RKO (cell line): ENCODE data around the gene GRID1.

ENCODE experiments used
- DNase-seq: peaks from one replicate; pipeline ENCODE4 v3.0.0-alpha.2; 2016; ENCODE audit warnings: low spot score

Gene GRID1

GRCh38 chr10:86209726-86210125 is 156.9 kb downstream of the GRID1 start:
- no peak for DNase-seq

GRCh38 chr10:86207226-86207625 is 159.4 kb downstream of the GRID1 start:
- no peak for DNase-seq

GRCh38 chr10:86206240-86206579 is 160.4 kb downstream of the GRID1 start:
- DNase-seq: no peak

- no peak for DNase-seq
These were observed 161.0 kb downstream of the GRID1 start for GRCh38 chr10:86205306-86206239.

- no peak for DNase-seq
These were observed 161.9 kb downstream of the GRID1 start for GRCh38 chr10:86204421-86205305.

GRCh38 chr10:86203162-86203905 is 163.3 kb downstream of the GRID1 start:
- peak; percentile 42 for DNase-seq

GRCh38 chr10:86202226-86202735 is 164.3 kb downstream of the GRID1 start:
- no peak for DNase-seq

GRCh38 chr10:86200867-86201266 is 165.7 kb downstream of the GRID1 start:
- no peak for DNase-seq

GRCh38 chr10:86200269-86200668 is 166.3 kb downstream of the GRID1 start:
- no peak for DNase-seq

GRCh38 chr10:86199041-86199440 is 167.6 kb downstream of the GRID1 start:
- DNase-seq: no peak

GRCh38 chr10:86198271-86198670 is 168.3 kb downstream of the GRID1 start:
- DNase-seq: no peak

GRCh38 chr10:86197166-86197790 is 169.3 kb downstream of the GRID1 start:
- no peak for DNase-seq

- no peak for DNase-seq
These were observed 171.0 kb downstream of the GRID1 start for GRCh38 chr10:86195521-86196157.

- DNase-seq: no peak
These were observed 171.9 kb downstream of the GRID1 start for GRCh38 chr10:86194684-86195083.

- DNase-seq: no peak
These were observed 172.8 kb downstream of the GRID1 start for GRCh38 chr10:86193841-86194240.

GRCh38 chr10:86192691-86193090 is 173.9 kb downstream of the GRID1 start:
- no peak for DNase-seq

- DNase-seq: no peak
These were observed 174.4 kb downstream of the GRID1 start for GRCh38 chr10:86192147-86192546.

- DNase-seq: no peak
These were observed 174.9 kb downstream of the GRID1 start for GRCh38 chr10:86191686-86192085.

GRCh38 chr10:86191166-86191565 is 175.4 kb downstream of the GRID1 start:
- no peak for DNase-seq

GRCh38 chr10:86190291-86190690 is 176.3 kb downstream of the GRID1 start:
- no peak for DNase-seq

GRCh38 chr10:86189891-86190290 is 176.7 kb downstream of the GRID1 start:
- no peak for DNase-seq
